ENCODE results near the gene UQCC2. TPM values are rescaled to one million over a fixed set of nuclear protein-coding genes. Genes with fewer than 3 reads are reported as not detected.

Gene UQCC2
- total RNA-seq, 2 experiments from 2014 or later, result 70.7 to 75.3 TPM

GRCh38 chr6:33667776-33668175 lies 43.7 kb downstream of the UQCC2 start:
- Mint-ChIP-seq H3K4me1 (peaks cover 21% of the 10 kb centered on the region), H3K36me3 (ENCODE audit: low read depth) (peaks cover 61% of the 10 kb centered on the region), H3K27ac (no peak overlapping the region), H3K4me3 (no peak overlapping the region), H3K9me3 (no peaks in the 10 kb centered on the region), H3K27me3 (no peaks in the 10 kb centered on the region)
- DNase-seq, result no peak
- POLR2A ChIA-PET, result interaction anchor here (1.3 kb wide), 3 partner anchors 27 to 35 kb away, joined by 3 to 6 read pairs (median 5); no protein-coding TSS in a partner anchor
- CTCF ChIA-PET, result interaction anchor here (3.0 kb wide), 1 partner anchor 82 kb away, joined by 12 read pairs; no protein-coding TSS in a partner anchor

GRCh38 chr6:33667072-33667471 lies 44.4 kb downstream of the UQCC2 start:
- Mint-ChIP-seq H3K36me3 (ENCODE audit: low read depth) (peaks cover 61% of the 10 kb centered on the region), H3K4me1 (peaks cover 21% of the 10 kb centered on the region), H3K27me3 (no peaks in the 10 kb centered on the region), H3K9me3 (no peaks in the 10 kb centered on the region), H3K4me3 (no peak overlapping the region), H3K27ac (no peak overlapping the region)
- ChIA-PET CTCF (interaction anchor here (1.2 kb wide), 1 partner anchor 77 kb away, joined by 3 read pairs; no protein-coding TSS in a partner anchor), POLR2A (interaction anchor here (0.8 kb wide), 1 partner anchor 45 kb away, joined by 3 read pairs; no protein-coding TSS in a partner anchor)
- DNase-seq, result no peak

- CTCF ChIA-PET, result interaction anchor here (0.9 to 1.2 kb wide), 2 partner anchors 17 to 76 kb away, joined by 3 read pairs; no protein-coding TSS in a partner anchor
- Mint-ChIP-seq H3K4me1 (peaks cover 21% of the 10 kb centered on the region), H3K9me3 (no peaks in the 10 kb centered on the region), H3K4me3 (no peak overlapping the region), H3K36me3 (ENCODE audit: low read depth) (peaks cover 52% of the 10 kb centered on the region), H3K27me3 (no peaks in the 10 kb centered on the region), H3K27ac (no peak overlapping the region)
- POLR2A ChIA-PET, result interaction anchor here (0.8 kb wide), 1 partner anchor 46 kb away, joined by 3 read pairs; no protein-coding TSS in a partner anchor
- DNase-seq, result no peak
These were observed 45.5 kb downstream of the UQCC2 start for GRCh38 chr6:33665957-33666356.

GRCh38 chr6:33664506-33665057 lies 46.9 kb downstream of the UQCC2 start:
- Mint-ChIP-seq H3K9me3 (no peaks in the 10 kb centered on the region), H3K27me3 (no peaks in the 10 kb centered on the region), H3K4me3 (no peak overlapping the region), H3K4me1 (peaks cover 17% of the 10 kb centered on the region), H3K27ac (no peak overlapping the region), H3K36me3 (ENCODE audit: low read depth) (peaks cover 50% of the 10 kb centered on the region)
- CTCF ChIA-PET, result no interaction called here
- DNase-seq, result no peak
- POLR2A ChIA-PET, result no interaction called here

GRCh38 chr6:33663727-33664449 lies 47.6 kb downstream of the UQCC2 start:
- Mint-ChIP-seq H3K27ac (no peak overlapping the region), H3K4me3 (no peak overlapping the region), H3K4me1 (peaks cover 10% of the 10 kb centered on the region), H3K9me3 (no peaks in the 10 kb centered on the region), H3K27me3 (no peaks in the 10 kb centered on the region), H3K36me3 (ENCODE audit: low read depth) (peaks cover 45% of the 10 kb centered on the region)
- ChIA-PET CTCF (no interaction called here), POLR2A (interaction anchor here (1.2 kb wide), 1 partner anchor 36 kb away, joined by 4 read pairs; no protein-coding TSS in a partner anchor)
- no peak for DNase-seq

- CTCF ChIA-PET, result no interaction called here
- no peak overlapping the region for H3K4me3 Mint-ChIP-seq
- POLR2A ChIA-PET, result interaction anchor here (1.2 kb wide), 2 partner anchors 29 to 37 kb away, joined by 3 to 4 read pairs; no protein-coding TSS in a partner anchor
- peaks cover 2% of the 10 kb centered on the region for H3K4me1 Mint-ChIP-seq
- no peak for DNase-seq
- no peaks in the 10 kb centered on the region for H3K27me3 Mint-ChIP-seq
- H3K27ac Mint-ChIP-seq, result no peak overlapping the region
- H3K9me3 Mint-ChIP-seq, result no peaks in the 10 kb centered on the region
- peaks cover 43% of the 10 kb centered on the region for H3K36me3 Mint-ChIP-seq (ENCODE audit: low read depth)
These were observed 48.5 kb downstream of the UQCC2 start for GRCh38 chr6:33663028-33663427.

GRCh38 chr6:33662318-33662717 lies 49.2 kb downstream of the UQCC2 start:
- H3K27me3 Mint-ChIP-seq, result no peaks in the 10 kb centered on the region
- H3K4me3 Mint-ChIP-seq, result no peak overlapping the region
- ChIA-PET CTCF (interaction anchor here (1.0 kb wide), 1 partner anchor 39 kb away, joined by 5 read pairs; no protein-coding TSS in a partner anchor), POLR2A (interaction anchor here (0.9 to 1.2 kb wide), 2 partner anchors 28 to 46 kb away, joined by 3 to 4 read pairs; no protein-coding TSS in a partner anchor)
- no peaks in the 10 kb centered on the region for H3K9me3 Mint-ChIP-seq
- no peaks in the 10 kb centered on the region for H3K4me1 Mint-ChIP-seq
- peaks cover 44% of the 10 kb centered on the region for H3K36me3 Mint-ChIP-seq (ENCODE audit: low read depth)
- no peak overlapping the region for H3K27ac Mint-ChIP-seq
- no peak for DNase-seq

- Mint-ChIP-seq H3K9me3 (no peaks in the 10 kb centered on the region), H3K4me3 (no peak overlapping the region), H3K27me3 (no peaks in the 10 kb centered on the region), H3K4me1 (no peaks in the 10 kb centered on the region), H3K27ac (no peak overlapping the region), H3K36me3 (ENCODE audit: low read depth) (peaks cover 38% of the 10 kb centered on the region)
- ChIA-PET POLR2A (interaction anchor here (0.9 to 1.3 kb wide), 3 partner anchors 22 to 47 kb away, joined by 3 to 4 read pairs (median 3); no protein-coding TSS in a partner anchor), CTCF (interaction anchor here (1.0 kb wide), 1 partner anchor 40 kb away, joined by 5 read pairs; no protein-coding TSS in a partner anchor)
- no peak for DNase-seq
These were observed 50.2 kb downstream of the UQCC2 start for GRCh38 chr6:33661106-33661838.

GRCh38 chr6:33659986-33660385 lies 51.5 kb downstream of the UQCC2 start:
- no peak overlapping the region for H3K27ac Mint-ChIP-seq

GRCh38 chr6:33658982-33659689 lies 52.4 kb downstream of the UQCC2 start:
- H3K9me3 Mint-ChIP-seq, result no peaks in the 10 kb centered on the region
- no peak for DNase-seq
- H3K4me3 Mint-ChIP-seq, result no peak overlapping the region
- H3K36me3 Mint-ChIP-seq (ENCODE audit: low read depth), result peaks cover 33% of the 10 kb centered on the region
- H3K4me1 Mint-ChIP-seq, result peaks cover 5% of the 10 kb centered on the region
- POLR2A ChIA-PET, result interaction anchor here (1.7 kb wide), 1 partner anchor 10 kb away, joined by 7 read pairs; no protein-coding TSS in a partner anchor
- CTCF ChIA-PET, result no interaction called here
- no peak overlapping the region for H3K27ac Mint-ChIP-seq
- H3K27me3 Mint-ChIP-seq, result no peaks in the 10 kb centered on the region

More at GRCh38 chr6:33659986-33660385, 51.5 kb downstream of the UQCC2 start:
- Mint-ChIP-seq H3K36me3 (ENCODE audit: low read depth) (peaks cover 30% of the 10 kb centered on the region), H3K27me3 (no peaks in the 10 kb centered on the region), H3K9me3 (no peaks in the 10 kb centered on the region), H3K4me1 (no peaks in the 10 kb centered on the region), H3K4me3 (no peak overlapping the region)
- CTCF ChIA-PET, result no interaction called here
- POLR2A ChIA-PET, result interaction anchor here (1.3 to 1.7 kb wide), 2 partner anchors 9 to 23 kb away, joined by 3 to 7 read pairs; no protein-coding TSS in a partner anchor
- DNase-seq, result no peak

GRCh38 chr6:33656844-33657243 lies 54.7 kb downstream of the UQCC2 start:
- Mint-ChIP-seq H3K9me3 (no peaks in the 10 kb centered on the region), H3K4me3 (no peak overlapping the region), H3K27me3 (no peaks in the 10 kb centered on the region), H3K27ac (no peak overlapping the region), H3K36me3 (ENCODE audit: low read depth) (peaks cover 25% of the 10 kb centered on the region), H3K4me1 (peaks cover 7% of the 10 kb centered on the region)
- no peak for DNase-seq
- POLR2A ChIA-PET, result no interaction called here
- CTCF ChIA-PET, result no interaction called here

All from activated CD4-positive, alpha-beta memory T cell treated with anti-CD3 and anti-CD28 coated beads, Interleukin-2, amount 10 ng/mL, durations not matched to agents 7 days and 5 days (primary cell).